ENCODE data around the gene LCN12.

DNA sequence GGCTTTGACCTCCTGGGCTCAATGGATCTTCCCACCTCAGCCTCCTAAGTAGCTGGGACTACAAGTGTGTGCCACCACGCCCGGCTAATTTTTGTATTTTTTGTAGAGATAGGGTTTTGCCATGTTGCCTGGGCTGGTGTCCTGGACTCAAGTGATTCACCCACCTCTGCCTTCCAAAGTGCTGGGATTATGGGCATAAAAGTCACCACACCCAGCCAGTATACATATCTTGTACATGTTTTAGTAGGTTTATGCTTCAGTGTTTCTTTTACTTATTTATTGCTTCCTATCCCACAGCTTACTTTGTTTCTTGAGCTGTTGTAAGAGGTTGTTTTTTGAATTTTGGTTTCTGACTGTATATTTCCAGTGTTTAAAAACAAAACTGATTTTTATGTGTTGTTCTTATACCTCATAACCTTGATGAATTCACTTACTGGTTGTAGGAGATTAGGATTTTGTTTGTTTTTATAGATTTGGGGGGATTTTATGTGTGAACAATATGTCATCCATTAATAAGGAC lies 20.4 kb upstream of the LCN12 start:
- TF ChIP-seq YY1 (IDR thresholded peaks at IDR 0.05; ENCODE audit: insufficient read depth, insufficient read length) (no peak), SUZ12 (IDR thresholded peaks at IDR 0.05; ENCODE audit: extremely low read depth, insufficient read depth, insufficient read length) (no peak)
